ENCODE results near the gene PCYOX1L.

DNA sequence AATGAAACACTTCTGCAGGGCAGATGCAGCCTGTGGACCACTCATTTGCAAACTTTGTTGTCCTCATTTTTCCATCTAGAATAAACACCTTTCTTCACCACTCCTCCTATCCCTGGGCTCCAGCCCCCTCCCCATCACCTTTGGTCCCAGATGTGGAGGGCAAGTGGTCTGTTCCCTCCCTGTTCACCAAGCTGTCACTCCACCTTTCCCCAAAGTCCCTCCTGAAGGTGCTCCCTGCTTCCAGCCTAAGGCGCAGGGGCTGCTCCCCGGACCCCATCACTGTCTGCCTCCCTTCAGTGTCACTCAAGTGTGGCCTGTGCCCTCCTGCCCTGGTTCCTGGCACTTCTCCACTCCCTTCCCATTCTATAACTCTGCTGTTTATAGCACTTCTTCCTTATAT lies 6.9 kb downstream of the PCYOX1L start:
- TF ChIP-seq JUND (IDR thresholded peaks at IDR 0.05), result no peak
- TF ChIP-seq CTCF (IDR thresholded peaks at IDR 0.05 in 2 of 3, conservative IDR thresholded peaks at IDR 0.05 in 1 of 3; ENCODE audit: borderline replicate concordance in 1 of 3, insufficient read depth in 1 of 3, low read depth in 2 of 3, low read length in 2 of 3), result no peak
- no peak for TF ChIP-seq ZNF274 (IDR thresholded peaks at IDR 0.05; ENCODE audit: low read depth, low read length)
